GM19193 (cell line): ENCODE results near the gene NOC3L.

ENCODE experiments used
- POLR2A ChIP-seq: IDR thresholded peaks from 4 replicates; pipeline ENCODE4 v1.6.1; 2011; ENCODE audit not compliant: insufficient read depth, insufficient read length; ENCODE audit errors: extremely low read depth

Gene NOC3L

GRCh38 chr10:94376865-94377264, 14.1 kb upstream of the NOC3L start:
- no peak for TF ChIP-seq POLR2A

- no peak for TF ChIP-seq POLR2A
Measured at GRCh38 chr10:94375374-94375773, 12.6 kb upstream of the NOC3L start.

- TF ChIP-seq POLR2A = no peak
Measured at GRCh38 chr10:94370501-94370900, 7.8 kb upstream of the NOC3L start.

GRCh38 chr10:94366382-94366781, 3.6 kb upstream of the NOC3L start:
- TF ChIP-seq POLR2A = no peak

GRCh38 chr10:94364482-94364881, 1.7 kb upstream of the NOC3L start:
- TF ChIP-seq POLR2A = no peak

- no peak for TF ChIP-seq POLR2A
Measured at GRCh38 chr10:94363251-94363565, 469 bp upstream of the NOC3L start.

- no peak for TF ChIP-seq POLR2A
Measured at GRCh38 chr10:94361171-94361794, 1.5 kb downstream of the NOC3L start.

GRCh38 chr10:94358480-94358879, 4.3 kb downstream of the NOC3L start:
- TF ChIP-seq POLR2A = no peak

GRCh38 chr10:94357193-94357592, 5.5 kb downstream of the NOC3L start:
- no peak for TF ChIP-seq POLR2A

- no peak for TF ChIP-seq POLR2A
Measured at GRCh38 chr10:94355841-94356240, 6.9 kb downstream of the NOC3L start.

- TF ChIP-seq POLR2A = no peak
Measured at GRCh38 chr10:94353336-94353735, 9.4 kb downstream of the NOC3L start.

- no peak for TF ChIP-seq POLR2A
Measured at GRCh38 chr10:94351089-94351488, 11.7 kb downstream of the NOC3L start.

GRCh38 chr10:94349327-94349726, 13.4 kb downstream of the NOC3L start:
- TF ChIP-seq POLR2A = no peak

GRCh38 chr10:94344522-94345122, 18.1 kb downstream of the NOC3L start:
- no peak for TF ChIP-seq POLR2A

GRCh38 chr10:94343151-94343550, 19.6 kb downstream of the NOC3L start:
- no peak for TF ChIP-seq POLR2A

GRCh38 chr10:94334857-94335256, 27.9 kb downstream of the NOC3L start:
- no peak for TF ChIP-seq POLR2A

GRCh38 chr10:94333051-94333450, 29.7 kb downstream of the NOC3L start:
- no peak for TF ChIP-seq POLR2A
